Parathyroid adenoma (tissue), 2 donors: ENCODE data around the gene NKAIN2.

Experiments
- H2AFZ ChIP-seq: fragments of 300-600 bp; sonication (generic); one replicate; pipeline ENCODE4 v1.7.0; 2017; ENCODE audit warnings: antibody characterized with exemption, mild to moderate bottlenecking
- H3K27ac ChIP-seq: fragments of 300-600 bp; sonication (generic); one replicate; pipeline ENCODE4 v1.7.0; 2017
- H3K27me3 ChIP-seq: fragments of 300-600 bp; sonication (generic); one replicate; pipeline ENCODE4 v1.7.0; 2017; ENCODE audit warnings: low read length; ENCODE audit not compliant: control insufficient read depth, insufficient read depth
- H3K36me3 ChIP-seq: fragments of 300-600 bp; sonication (generic); one replicate; pipeline ENCODE4 v1.7.0; 2017; ENCODE audit warnings: low read length; ENCODE audit not compliant: control insufficient read depth, insufficient read depth
- H3K4me1 ChIP-seq: fragments of 300-600 bp; sonication (generic); one replicate; pipeline ENCODE4 v1.7.0; 2017; ENCODE audit warnings: control low read depth
- H3K4me2 ChIP-seq: fragments of 300-600 bp; sonication (generic); one replicate; pipeline ENCODE4 v1.7.0; 2017; ENCODE audit warnings: low read length
- H3K4me3 ChIP-seq: fragments of 300-600 bp; sonication (generic); one replicate; pipeline ENCODE4 v1.7.0; 2017; ENCODE audit warnings: low read depth, low read length
- H3K79me2 ChIP-seq: fragments of 300-600 bp; sonication (generic); one replicate; pipeline ENCODE4 v1.7.0; 2017; ENCODE audit warnings: control low read depth
- H3K9ac ChIP-seq: fragments of 300-600 bp; sonication (generic); one replicate; pipeline ENCODE4 v1.7.0; 2017; ENCODE audit warnings: mild to moderate bottlenecking
- H3K9me3 ChIP-seq: fragments of 300-600 bp; sonication (generic); one replicate; pipeline ENCODE4 v1.7.0; 2017; ENCODE audit warnings: low read length; ENCODE audit not compliant: control insufficient read depth
- TF ChIP-seq, protein P1 (sequence below): fragments of 300-600 bp; sonication (generic); IDR thresholded peaks from one replicate; pipeline ENCODE4 v1.7.0; 2017; ENCODE audit warnings: antibody characterized with exemption, mild to moderate bottlenecking
- donor health status: primary hyperparathyroidism.

The NKAIN2 gene

DNA sequence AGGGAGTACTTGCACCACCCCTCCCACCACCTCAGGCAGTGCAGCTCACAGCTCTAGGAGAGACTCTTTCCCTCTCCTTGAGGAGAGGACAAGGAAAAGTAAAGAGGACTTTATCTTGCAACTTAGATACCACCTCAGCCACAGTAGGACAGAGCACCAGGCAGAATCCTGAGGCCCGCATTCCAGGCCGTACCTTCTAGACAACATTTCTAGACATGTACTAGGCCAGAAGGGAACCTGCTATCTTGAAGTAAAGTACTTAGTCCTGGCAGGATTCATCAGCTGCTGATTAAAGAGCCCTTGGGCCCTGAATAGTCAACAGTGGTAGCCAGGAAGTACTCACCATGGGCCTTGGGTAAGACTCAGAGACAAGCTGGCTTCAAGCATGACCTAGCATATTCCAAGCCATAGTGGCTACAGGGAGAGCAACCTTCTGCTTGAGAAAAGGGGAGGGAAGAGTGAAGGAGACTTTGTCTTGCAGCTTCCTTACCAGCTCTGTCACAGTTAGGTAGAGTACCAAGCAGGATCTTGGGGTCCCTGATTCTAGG, 774.1 kb downstream of the NKAIN2 start:
- Histone ChIP-seq H3K36me3 (no peaks in the 10 kb centered on the region), H3K4me3 (no peak overlapping the region), H3K9me3 (no peaks in the 10 kb centered on the region), H2AFZ (no peak overlapping the region), H3K27ac (no peak overlapping the region), H3K4me1 (no peaks in the 10 kb centered on the region), H3K27me3 (no peaks in the 10 kb centered on the region), H3K79me2 (no peaks in the 10 kb centered on the region), H3K9ac (no peak overlapping the region), H3K4me2 (no peak overlapping the region)
- TF ChIP-seq, protein P1, sequence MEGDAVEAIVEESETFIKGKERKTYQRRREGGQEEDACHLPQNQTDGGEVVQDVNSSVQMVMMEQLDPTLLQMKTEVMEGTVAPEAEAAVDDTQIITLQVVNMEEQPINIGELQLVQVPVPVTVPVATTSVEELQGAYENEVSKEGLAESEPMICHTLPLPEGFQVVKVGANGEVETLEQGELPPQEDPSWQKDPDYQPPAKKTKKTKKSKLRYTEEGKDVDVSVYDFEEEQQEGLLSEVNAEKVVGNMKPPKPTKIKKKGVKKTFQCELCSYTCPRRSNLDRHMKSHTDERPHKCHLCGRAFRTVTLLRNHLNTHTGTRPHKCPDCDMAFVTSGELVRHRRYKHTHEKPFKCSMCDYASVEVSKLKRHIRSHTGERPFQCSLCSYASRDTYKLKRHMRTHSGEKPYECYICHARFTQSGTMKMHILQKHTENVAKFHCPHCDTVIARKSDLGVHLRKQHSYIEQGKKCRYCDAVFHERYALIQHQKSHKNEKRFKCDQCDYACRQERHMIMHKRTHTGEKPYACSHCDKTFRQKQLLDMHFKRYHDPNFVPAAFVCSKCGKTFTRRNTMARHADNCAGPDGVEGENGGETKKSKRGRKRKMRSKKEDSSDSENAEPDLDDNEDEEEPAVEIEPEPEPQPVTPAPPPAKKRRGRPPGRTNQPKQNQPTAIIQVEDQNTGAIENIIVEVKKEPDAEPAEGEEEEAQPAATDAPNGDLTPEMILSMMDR, result no peak

DNA sequence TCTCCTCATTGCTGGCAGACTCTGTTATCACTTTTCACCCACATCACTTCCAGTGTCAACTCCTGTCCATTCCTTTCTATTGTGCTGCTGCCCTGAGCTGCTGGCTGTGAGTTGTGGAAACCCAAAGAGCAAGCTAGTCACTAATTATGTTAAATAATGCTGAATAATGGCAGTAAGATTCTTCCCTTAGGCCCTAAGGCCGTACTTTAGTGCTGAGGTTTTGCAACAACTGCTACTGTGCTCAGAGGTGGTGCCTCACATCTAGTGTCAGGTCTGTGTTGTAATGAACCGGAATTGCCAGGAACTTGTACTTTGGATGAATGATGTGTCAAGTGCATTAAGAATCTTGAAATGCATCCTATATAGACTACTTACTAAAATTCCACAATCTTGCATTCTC, 786.3 kb downstream of the NKAIN2 start:
- H3K9me3 ChIP-seq, result no peaks in the 10 kb centered on the region
- no peaks in the 10 kb centered on the region for H3K27me3 ChIP-seq
- no peak overlapping the region for H3K27ac ChIP-seq
- no peak overlapping the region for H3K4me2 ChIP-seq
- no peak overlapping the region for H3K9ac ChIP-seq
- no peaks in the 10 kb centered on the region for H3K79me2 ChIP-seq
- H3K4me1 ChIP-seq, result no peaks in the 10 kb centered on the region
- H2AFZ ChIP-seq, result no peak overlapping the region
- TF ChIP-seq, protein P1, result no peak
- no peak overlapping the region for H3K4me3 ChIP-seq
- H3K36me3 ChIP-seq, result no peaks in the 10 kb centered on the region

DNA sequence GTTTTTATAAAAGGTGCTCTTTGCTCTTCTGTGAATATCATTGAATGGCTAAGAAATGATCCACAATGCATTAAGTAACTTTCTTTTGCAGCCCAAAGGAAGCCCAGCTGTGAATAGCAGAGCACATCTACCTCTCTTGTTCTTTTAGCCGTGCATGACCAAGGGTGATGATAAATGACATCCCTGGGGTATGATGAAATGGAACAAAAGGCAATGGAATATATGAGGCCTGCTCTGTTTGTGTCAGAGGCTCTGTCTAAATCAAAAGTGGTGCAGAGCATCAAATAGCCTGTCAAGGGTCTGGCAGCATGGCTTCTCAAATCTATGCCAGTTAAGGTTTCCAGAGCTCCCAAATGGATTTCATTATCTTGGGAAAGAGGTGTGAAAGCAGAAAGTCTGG, 796.0 kb downstream of the NKAIN2 start:
- no peak overlapping the region for H3K9ac ChIP-seq
- H3K27me3 ChIP-seq, result no peaks in the 10 kb centered on the region
- H3K4me2 ChIP-seq, result no peak overlapping the region
- no peaks in the 10 kb centered on the region for H3K4me1 ChIP-seq
- H3K79me2 ChIP-seq, result no peaks in the 10 kb centered on the region
- H3K36me3 ChIP-seq, result no peaks in the 10 kb centered on the region
- TF ChIP-seq, protein P1, result no peak
- H2AFZ ChIP-seq, result no peak overlapping the region
- H3K27ac ChIP-seq, result no peak overlapping the region
- no peaks in the 10 kb centered on the region for H3K9me3 ChIP-seq
- no peak overlapping the region for H3K4me3 ChIP-seq

DNA sequence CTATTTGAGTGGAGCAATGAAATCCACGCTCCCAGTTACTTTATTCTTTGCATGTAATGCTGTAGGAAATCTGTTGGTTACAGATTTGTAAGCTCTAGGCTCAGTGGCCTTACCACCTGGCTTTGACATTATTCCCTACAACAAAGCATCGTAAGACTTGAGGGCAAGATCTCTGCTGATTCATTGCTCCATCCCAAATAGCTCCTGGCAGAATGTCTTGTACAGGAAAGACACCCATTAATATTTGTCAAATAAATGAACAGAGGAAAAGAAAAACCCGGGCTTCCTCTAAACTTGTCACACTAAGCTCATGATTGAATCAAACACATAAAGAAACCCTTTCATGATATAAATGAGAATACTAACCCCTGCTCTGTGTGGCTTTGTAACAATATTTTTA, 801.1 kb downstream of the NKAIN2 start:
- Histone ChIP-seq H3K36me3 (no peaks in the 10 kb centered on the region), H3K4me3 (no peak overlapping the region)
- TF ChIP-seq, protein P1, result no peak

DNA sequence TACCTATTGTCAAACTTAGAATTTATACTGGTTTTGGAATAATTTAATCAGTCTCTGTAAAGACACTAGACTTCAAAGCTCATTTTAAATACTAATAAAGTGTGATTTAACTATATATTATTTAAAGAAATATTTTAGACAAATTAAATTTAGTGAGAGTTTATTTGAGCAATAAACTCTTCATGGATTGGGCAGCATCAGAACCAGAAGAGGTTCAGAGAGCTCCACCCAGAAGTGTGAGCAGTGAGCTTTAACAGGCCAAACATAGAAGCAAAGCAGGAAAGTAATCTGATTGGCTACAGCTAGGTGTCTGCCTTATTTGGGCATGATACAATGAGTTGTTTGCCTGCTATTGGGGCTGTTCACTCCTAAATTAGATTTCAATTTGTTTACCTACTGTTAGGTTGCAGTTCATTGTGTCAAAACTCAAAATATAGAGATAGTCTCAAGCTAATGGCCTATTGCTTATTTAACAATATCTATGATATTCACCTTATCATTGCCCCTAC, 803.5 kb downstream of the NKAIN2 start:
- Histone ChIP-seq H3K4me1 (no peaks in the 10 kb centered on the region), H3K4me2 (no peak overlapping the region), H3K4me3 (no peak overlapping the region), H3K79me2 (no peaks in the 10 kb centered on the region), H3K9me3 (no peaks in the 10 kb centered on the region), H3K36me3 (no peaks in the 10 kb centered on the region), H3K27me3 (no peaks in the 10 kb centered on the region), H2AFZ (no peak overlapping the region), H3K9ac (no peak overlapping the region), H3K27ac (no peak overlapping the region)
- TF ChIP-seq, protein P1, result no peak

More for the DNA sequence above, 801.1 kb downstream of the NKAIN2 start:
- Histone ChIP-seq H2AFZ (no peak overlapping the region), H3K9me3 (no peaks in the 10 kb centered on the region), H3K9ac (no peak overlapping the region), H3K4me1 (no peaks in the 10 kb centered on the region), H3K27me3 (no peaks in the 10 kb centered on the region), H3K27ac (no peak overlapping the region), H3K79me2 (no peaks in the 10 kb centered on the region), H3K4me2 (no peak overlapping the region)
